NCI-H82 (cell line): ENCODE data around the gene ANKRD12.

ENCODE experiments used
- DNase-seq: peaks from one replicate; lab custom pipeline; 2025; lab: John Stamatoyannopoulos, UW

The ANKRD12 gene

GRCh38 chr18:9292047-9292446 lies 155.5 kb downstream of the ANKRD12 start:
- no peak for DNase-seq

DNA sequence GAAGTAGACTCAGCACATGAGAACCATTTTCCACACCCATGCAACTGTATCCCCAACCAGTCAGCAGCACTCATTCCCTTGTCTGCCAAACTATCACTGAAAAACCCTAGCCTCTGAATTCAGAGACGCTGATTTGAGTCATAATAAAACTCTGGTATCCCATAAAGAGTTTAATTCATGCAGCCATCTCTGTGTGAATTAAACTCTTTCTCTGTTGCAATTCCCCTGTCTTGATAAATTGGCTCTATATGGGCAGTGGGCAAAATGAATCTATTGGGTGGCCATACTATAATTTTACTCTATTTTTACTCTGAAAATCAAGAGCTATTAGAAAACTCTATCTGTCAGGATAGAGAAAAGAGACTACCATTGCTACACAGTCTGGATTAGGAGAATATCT lies 157.4 kb downstream of the ANKRD12 start:
- no peak for DNase-seq

DNA sequence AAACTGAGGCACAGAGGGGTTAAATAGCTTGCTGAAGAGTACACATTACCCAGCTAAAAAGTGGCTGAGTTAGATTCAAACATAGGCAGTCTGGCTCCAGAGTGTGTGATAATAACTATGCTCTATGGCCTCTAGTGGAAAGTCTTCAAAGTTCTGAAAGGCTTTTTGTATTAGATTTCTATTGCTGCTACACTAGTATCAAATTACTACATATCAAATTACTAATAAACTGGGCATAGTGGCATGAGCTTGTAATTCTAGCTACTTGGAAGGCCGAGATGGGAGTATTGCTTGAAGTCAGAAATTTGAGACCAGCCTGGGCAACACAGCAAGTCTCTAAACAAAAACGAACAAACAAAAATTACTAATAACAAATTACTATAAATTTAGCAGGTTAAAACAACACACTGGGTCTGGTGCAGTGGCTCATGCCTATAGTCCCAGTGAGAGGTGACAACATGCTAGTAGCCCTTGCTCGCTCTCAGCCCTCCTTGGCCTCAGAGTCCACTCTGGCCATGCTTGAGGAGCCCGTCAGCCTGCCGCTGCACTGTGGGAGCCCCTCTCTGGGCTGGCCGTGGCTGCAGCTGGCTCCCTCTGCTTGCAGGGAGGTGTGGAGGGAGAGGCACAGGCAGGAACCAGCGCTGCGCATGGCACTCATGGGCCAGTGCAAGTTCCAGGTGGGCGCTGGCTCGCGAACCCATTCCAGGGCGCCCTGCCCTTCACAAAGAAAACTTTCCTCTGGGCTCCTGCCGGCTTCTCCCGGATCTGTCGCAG lies 159.8 kb downstream of the ANKRD12 start:
- DNase-seq, result no peak

DNA sequence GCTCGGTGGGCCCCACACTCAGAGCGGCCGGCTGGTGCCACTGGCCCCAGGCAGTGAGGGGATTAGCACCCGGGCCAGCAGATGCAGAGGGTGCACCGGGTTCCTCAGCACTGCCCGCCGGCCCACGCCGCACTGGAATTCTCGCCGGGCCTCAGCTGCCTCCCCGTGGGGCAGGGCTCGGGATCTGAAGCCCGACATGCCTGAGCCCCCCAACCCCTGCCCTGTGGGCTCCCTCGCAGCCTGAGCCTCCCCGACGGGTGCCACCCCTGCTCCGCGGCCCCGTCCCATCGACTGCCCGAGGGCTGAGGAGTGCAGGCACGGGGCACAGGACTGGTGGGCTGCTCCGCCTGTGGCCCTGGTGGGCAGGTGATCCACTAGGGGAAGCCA lies 160.4 kb downstream of the ANKRD12 start:
- DNase-seq, result no peak

- DNase-seq, result no peak
These were observed 167.9 kb downstream of the ANKRD12 start for GRCh38 chr18:9304388-9305070.

DNA sequence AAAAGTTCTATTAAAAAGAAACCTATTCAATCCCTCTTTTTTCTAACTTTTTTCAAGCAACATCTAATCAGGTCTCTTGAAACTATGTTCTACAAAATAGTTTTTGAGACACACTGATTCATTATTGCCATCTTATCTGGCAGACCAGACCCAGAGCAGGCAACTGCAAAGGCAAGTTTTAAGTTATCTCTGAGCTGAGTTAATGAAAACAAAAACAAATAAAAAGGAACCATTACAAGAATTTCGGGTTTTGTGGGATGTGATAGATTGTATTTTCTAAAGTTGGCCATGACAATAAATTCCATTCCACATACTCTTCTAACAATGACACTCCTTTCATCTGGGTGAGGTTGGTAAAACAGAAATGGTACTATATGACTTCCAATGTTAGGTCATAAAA lies 182.8 kb downstream of the ANKRD12 start:
- no peak for DNase-seq

- DNase-seq, result no peak
These were observed 184.5 kb downstream of the ANKRD12 start for GRCh38 chr18:9321017-9321452.

DNA sequence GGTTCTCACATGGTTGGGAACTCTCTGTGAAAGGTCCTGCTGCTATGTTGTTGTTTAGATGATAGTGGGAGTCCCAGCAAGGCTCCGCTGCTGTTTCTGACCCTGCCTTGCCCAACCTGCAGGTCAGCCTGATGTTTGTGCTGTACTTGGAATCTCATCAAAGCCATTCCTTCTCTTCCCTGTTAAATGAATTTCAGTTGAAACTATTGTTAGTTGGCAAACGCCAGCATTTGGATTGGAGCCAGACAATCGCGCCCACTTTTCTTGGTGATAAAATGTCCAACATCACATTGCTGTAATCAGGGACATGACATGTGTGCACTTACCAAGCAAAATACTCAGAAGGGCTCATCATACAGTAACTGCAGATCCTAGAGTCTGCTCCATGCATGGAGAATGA lies 185.2 kb downstream of the ANKRD12 start:
- DNase-seq, result peak; percentile 7

DNA sequence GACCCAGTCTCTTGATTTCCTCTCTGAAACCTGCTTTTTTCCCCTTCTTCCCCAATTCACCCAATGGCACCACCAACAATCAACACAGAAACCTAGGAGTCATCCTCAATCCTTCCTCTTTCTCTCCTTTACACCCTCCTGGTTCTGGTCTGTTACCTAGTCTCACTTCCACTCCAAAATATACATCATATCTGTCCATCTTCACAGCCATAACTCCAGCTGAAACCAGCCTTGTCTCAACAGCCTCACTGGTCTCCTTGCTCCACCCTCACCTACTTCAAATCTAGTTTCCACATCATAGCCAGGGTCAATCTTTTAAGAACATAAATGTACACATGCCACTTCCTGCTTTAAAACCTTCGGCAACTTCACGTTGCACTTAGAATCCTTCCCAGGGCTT lies 186.2 kb downstream of the ANKRD12 start:
- no peak for DNase-seq

GRCh38 chr18:9323750-9324445 lies 187.3 kb downstream of the ANKRD12 start:
- DNase-seq, result peak; percentile 82

- peak; percentile 36 for DNase-seq
These were observed 189.1 kb downstream of the ANKRD12 start for GRCh38 chr18:9325716-9326115.

DNA sequence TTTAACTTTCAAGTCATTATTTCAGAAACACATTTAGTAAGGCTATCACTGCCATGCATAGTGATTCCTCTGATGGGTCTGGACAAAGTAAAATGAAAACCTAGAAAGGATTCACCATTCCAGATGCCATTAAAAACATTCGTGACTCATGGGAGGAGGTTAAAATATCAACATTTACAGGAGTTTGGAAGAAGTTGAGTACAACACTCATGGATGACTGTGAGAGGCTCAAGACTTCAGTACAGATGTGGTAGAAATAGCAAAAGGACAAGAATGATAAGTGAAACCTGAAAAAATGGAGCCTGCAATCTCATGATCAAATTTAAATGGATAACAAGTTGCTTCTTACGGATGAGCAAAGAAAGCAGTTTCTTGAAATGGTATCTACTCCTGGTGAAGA lies 192.2 kb downstream of the ANKRD12 start:
- no peak for DNase-seq

DNA sequence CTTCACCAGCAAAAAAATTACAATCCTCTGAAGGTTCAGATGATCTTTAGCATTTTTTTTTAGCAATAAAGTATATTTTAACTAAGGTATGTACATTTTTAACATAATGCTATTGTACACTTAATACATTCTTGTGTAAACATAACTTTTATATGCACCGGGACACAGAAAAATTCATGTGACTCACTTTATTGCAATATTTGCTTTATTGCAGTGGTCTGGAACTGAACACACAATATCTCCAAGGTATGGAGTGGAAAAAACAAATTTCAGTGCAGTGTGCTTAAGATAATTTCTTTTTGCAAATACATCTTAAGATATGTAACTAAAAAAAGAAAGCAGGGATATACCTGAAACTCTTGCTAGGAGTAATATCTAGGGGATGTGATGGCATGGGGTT lies 192.9 kb downstream of the ANKRD12 start:
- no peak for DNase-seq

DNA sequence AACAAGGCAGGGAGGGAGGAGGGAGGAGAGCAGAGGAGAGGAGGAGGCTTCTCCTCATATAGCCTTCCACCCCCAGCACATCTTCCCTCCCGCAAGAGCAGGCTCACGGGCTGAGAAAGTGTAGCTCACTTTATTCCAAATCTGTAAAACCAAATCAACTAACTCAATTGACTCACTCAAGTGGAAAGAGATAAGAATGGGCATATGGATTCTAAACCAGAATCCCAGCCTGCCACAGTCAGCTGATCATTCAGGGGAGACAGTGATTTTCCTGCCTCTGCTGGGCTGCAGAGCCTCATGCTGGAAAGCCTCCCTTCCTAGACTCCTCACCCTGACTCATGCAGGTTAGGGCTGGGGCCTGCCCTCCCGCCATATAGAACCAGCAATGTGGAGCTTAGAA lies 193.8 kb downstream of the ANKRD12 start:
- DNase-seq, result no peak

DNA sequence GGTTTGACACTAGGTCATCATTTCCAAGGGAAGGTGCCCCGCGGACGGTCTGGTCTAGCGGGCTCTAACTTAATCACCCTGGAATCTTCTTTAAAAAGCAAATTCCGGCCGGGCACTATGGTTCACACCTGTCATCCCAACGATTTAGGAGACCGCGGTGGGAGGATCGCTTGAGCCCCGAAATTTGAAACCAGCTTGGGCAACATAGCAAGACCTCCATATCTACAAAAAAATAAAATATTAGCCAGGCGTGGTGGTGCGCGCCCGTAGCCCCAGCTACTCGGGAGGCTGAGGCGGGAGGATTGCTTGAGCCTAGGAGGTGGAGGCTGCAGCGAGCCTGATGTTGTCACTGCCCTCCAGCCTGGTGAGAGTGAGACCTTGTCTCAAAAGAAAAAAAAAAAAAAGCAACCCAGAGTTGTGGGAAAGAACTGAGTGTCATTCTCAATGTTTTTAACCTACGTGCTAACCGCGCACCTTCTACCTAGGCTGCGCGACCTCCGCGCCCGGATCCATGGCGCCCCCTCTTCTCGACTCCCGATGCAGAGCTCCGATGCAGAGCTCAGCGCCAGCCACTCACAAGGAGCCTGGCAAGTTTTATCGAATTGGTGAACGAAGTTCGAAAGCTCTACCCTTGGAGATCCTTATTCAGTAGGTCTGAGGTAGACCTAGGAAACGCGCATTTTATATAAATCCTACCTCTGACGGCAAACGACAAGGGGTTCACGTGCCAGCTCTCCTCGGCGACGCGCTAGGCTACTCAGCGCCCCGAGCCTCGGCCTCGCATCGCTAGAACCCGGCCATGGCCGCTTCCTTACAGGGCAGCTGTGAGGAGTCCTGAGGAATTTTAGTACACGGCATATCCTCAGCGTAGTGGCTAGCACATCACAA lies 197.1 kb downstream of the ANKRD12 start:
- DNase-seq, result no peak

- DNase-seq, result peak; percentile 97
These were observed 197.9 kb downstream of the ANKRD12 start, which contains the start of gene TWSG1 for GRCh38 chr18:9334329-9334972. TWSG1 (plus strand) TSS chr18:9334773; CDS start chr18:9337230, 2,457 bp downstream.

DNA sequence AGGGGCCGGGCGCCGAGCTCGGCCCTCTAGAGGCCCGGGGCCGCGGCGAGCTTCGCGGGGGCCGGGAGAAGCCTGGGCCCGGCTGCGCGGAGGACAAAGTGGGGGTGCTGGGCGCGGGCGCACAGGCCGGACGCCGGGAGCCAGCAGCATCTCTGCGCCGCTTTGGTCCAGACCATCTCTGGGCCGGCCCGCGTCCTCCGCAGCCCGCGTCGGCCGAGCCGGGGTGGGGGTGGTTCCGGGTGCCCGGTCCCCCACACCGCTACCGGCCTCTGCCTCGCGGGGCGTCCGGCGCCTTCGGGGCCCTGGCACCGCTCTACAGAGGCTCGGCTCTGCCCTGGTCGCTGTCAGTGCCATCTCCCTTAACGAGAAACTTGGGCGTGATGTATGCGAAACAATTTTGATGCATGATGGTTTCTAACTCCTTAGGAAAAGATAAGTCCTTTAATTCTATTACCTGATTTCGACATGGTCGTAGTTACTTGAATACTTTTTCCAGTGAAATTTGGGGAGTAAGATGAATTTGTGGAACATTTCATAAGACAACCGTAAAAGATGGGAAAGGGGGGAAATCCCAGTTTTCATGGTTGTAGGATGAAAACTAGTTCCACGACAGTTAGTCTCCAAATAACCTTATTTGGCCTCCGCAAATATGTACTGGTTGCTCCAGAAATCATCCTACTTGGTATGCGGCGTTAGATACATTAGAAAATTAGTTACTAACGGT lies 198.6 kb downstream of the ANKRD12 start:
- peak; percentile 66 for DNase-seq
